Measurements from ENCODE around the gene ADPRS.

ADPRS gene

GRCh38 chr1:36134505-36135329 lies 46.0 kb downstream of the ADPRS start:
- peak; percentile 35 for DNase-seq

- no peak for DNase-seq
Observed at GRCh38 chr1:36135330-36135667, 46.6 kb downstream of the ADPRS start.

- no peak for DNase-seq
Observed at GRCh38 chr1:36135796-36136195, 47.1 kb downstream of the ADPRS start.

GRCh38 chr1:36136535-36136934 lies 47.8 kb downstream of the ADPRS start:
- no peak for DNase-seq

GRCh38 chr1:36137226-36137625 lies 48.5 kb downstream of the ADPRS start:
- no peak for DNase-seq

- DNase-seq: no peak
Observed at GRCh38 chr1:36137776-36138175, 49.1 kb downstream of the ADPRS start.

GRCh38 chr1:36139521-36139920 lies 50.8 kb downstream of the ADPRS start:
- DNase-seq: no peak

GRCh38 chr1:36142121-36142520 lies 53.4 kb downstream of the ADPRS start:
- peak; percentile 19 for DNase-seq

- DNase-seq: peak; percentile 22
Observed at GRCh38 chr1:36143424-36143823, 54.7 kb downstream of the ADPRS start.

All from MV-4-11 (cell line).